ENCODE data around the gene RIMBP2. TPM values are rescaled to one million over a fixed set of nuclear protein-coding genes. Genes with fewer than 3 reads are reported as not detected.

RIMBP2 gene
- total and polyA plus RNA-seq, 9 of the 15 experiments (the other 6 are each of a cell fraction or from before 2014, with no cell fraction given), result not detected

DNA sequence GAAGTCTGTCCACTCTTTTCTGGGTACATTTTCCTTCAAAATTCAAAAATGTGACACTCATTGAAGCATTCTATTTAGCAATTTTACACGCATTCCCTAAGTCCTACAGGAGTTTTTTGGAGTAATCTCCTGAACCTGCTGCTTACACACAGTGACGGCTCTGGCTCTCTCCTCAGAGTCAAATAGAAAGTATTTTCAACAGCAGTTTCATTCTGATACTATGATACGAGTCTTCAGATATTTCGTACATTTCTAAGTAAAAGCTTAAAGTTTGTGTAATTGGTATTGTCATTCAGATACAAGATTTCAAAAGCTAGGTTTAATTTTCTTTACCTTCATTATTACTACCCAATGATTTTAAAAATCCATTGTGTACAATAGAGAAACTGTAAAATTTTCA, 342.0 kb downstream of the RIMBP2 start:
- Histone ChIP-seq H3K36me3 (ENCODE audit: control insufficient read depth, insufficient read depth, low read length) (no peaks in the 10 kb centered on the region), H3K9me1 (ENCODE audit: control insufficient read depth, insufficient read depth, low read length) (no peaks in the 10 kb centered on the region), H3K4me2 (ENCODE audit: insufficient read depth, low read length) (no peak overlapping the region), H4K20me1 (replicated peaks; ENCODE audit: control insufficient read depth, insufficient read depth, low read length) (no peaks in the 10 kb centered on the region), H3K27me3 (ENCODE audit: control insufficient read depth in 2 of 2, insufficient read depth in 2 of 2, low read length in 2 of 2) (peaks cover 10 to 42% of the 10 kb centered on the region in 2 experiments; a peak in 3 of 5 replicates), H3K9me3 (replicated peaks; ENCODE audit: control insufficient read depth, insufficient read depth, low read depth, low read length) (no peaks in the 10 kb centered on the region), H3K79me2 (ENCODE audit: control insufficient read depth, insufficient read depth, low read length) (no peaks in the 10 kb centered on the region), H3K27ac (ENCODE audit: extremely low read depth, low read depth, low read length) (no peak overlapping the region), H3K9ac (ENCODE audit: insufficient read depth in 1 of 2, low read depth in 2 of 2, low read length in 2 of 2) (no peak overlapping the region), H3K4me3 (no peak overlapping the region), H3K4me1 (replicated peaks in 1 of 2; ENCODE audit: control insufficient read depth in 2 of 2, insufficient read depth in 2 of 2, low read length in 2 of 2) (no peaks in the 10 kb centered on the region), H2AFZ (ENCODE audit: low read depth, low read length) (no peak overlapping the region)
- ATAC-seq (no peak), FAIRE-seq (no peak), DNase-seq (ENCODE audit: extremely low read depth in 1 of 4, low spot score in 3 of 4) (no peak)
- ChIA-PET POLR2A (interaction anchor here (1.4 kb wide), 1 partner anchor 9 kb away, joined by 3 read pairs; no protein-coding TSS in a partner anchor), CTCF (ENCODE audit: low intra/inter-chr PET ratio) (no interaction called here)
- no peak for TF ChIP-seq NUFIP1 (IDR thresholded peaks at IDR 0.05; ENCODE audit: partially characterized antibody)
- no TSS peak for BruUV-seq (replicated peaks)
- in situ Hi-C loops (cut with MboI) (no loop called here), intact Hi-C loops (cut with micrococcal nuclease) (no loop called here)
- 0% methylated on average over 4 of the region's 4 CpGs for WGBS (ENCODE audit: insufficient coverage, low coverage, missing lambda C conversion rate)

DNA sequence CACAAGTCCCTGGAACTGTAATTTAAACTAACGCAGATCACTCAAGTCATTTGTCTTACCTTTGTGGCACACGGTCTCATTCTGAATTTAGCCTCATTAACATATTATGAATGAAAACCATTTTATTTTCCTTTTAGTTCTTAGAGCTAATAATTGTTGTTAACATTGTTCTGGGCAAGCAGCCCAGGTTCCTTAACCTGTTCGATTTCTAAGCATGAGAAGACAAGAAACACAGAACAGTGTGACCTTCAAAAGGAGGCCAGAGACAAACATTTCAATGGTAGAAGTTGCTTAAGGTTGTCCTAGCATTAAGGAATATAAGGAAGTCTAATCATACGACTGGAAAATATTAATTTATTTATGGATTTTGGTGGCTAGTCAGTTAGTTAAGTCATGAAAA, 343.2 kb downstream of the RIMBP2 start:
- ChIA-PET POLR2A (no interaction called here), CTCF (ENCODE audit: low intra/inter-chr PET ratio) (no interaction called here)
- Histone ChIP-seq H3K4me3 (no peak overlapping the region), H3K79me2 (ENCODE audit: control insufficient read depth, insufficient read depth, low read length) (no peaks in the 10 kb centered on the region), H3K27ac (ENCODE audit: extremely low read depth, low read depth, low read length) (no peak overlapping the region), H3K4me2 (ENCODE audit: insufficient read depth, low read length) (no peak overlapping the region), H3K36me3 (ENCODE audit: control insufficient read depth, insufficient read depth, low read length) (no peaks in the 10 kb centered on the region), H3K9me3 (replicated peaks; ENCODE audit: control insufficient read depth, insufficient read depth, low read depth, low read length) (no peaks in the 10 kb centered on the region), H2AFZ (ENCODE audit: low read depth, low read length) (no peak overlapping the region), H4K20me1 (replicated peaks; ENCODE audit: control insufficient read depth, insufficient read depth, low read length) (no peaks in the 10 kb centered on the region), H3K9me1 (ENCODE audit: control insufficient read depth, insufficient read depth, low read length) (no peaks in the 10 kb centered on the region), H3K9ac (ENCODE audit: insufficient read depth in 1 of 2, low read depth in 2 of 2, low read length in 2 of 2) (no peak overlapping the region), H3K27me3 (ENCODE audit: control insufficient read depth in 2 of 2, insufficient read depth in 2 of 2, low read length in 2 of 2) (peaks cover 17 to 44% of the 10 kb centered on the region in 2 experiments; a peak in 3 of 5 replicates), H3K4me1 (replicated peaks in 1 of 2; ENCODE audit: control insufficient read depth in 2 of 2, insufficient read depth in 2 of 2, low read length in 2 of 2) (no peaks in the 10 kb centered on the region)
- ATAC-seq (no peak), FAIRE-seq (no peak), DNase-seq (ENCODE audit: extremely low read depth in 1 of 4, low spot score in 3 of 4) (no peak)
- intact Hi-C loops (cut with micrococcal nuclease) (no loop called here), in situ Hi-C loops (cut with MboI) (no loop called here)
- WGBS (ENCODE audit: insufficient coverage, low coverage, missing lambda C conversion rate), result 3% methylated on average over 4 of the region's 4 CpGs
- BruUV-seq (replicated peaks), result no TSS peak
- TF ChIP-seq HNRNPUL1 (IDR thresholded peaks at IDR 0.05; ENCODE audit: low read length), result no peak
- no peak for TF ChIP-seq NFE2L1 (tag; IDR thresholded peaks at IDR 0.05; ENCODE audit: borderline replicate concordance, low read depth)
- no peak for TF ChIP-seq ZNF121 (CRISPR knock-in tag; conservative IDR thresholded peaks at IDR 0.05)
- TF ChIP-seq MEF2D (tag; conservative IDR thresholded peaks at IDR 0.05; ENCODE audit: low read depth), result no peak
- TF ChIP-seq ZBTB11 (CRISPR knock-in tag; IDR thresholded peaks at IDR 0.05), result no peak

All from K562 (cell line).